Common myeloid progenitor, CD34-positive (primary cell): Measurements from ENCODE around the gene EIF1.

Source experiments
- CTCF ChIA-PET: fragments of 350-600 bp; sonication (Branson Sonifier 250); formaldehyde crosslinking; loops from one replicate; lab custom pipeline; 2021; ENCODE audit warnings: antibody characterized with exemption; lab: Charles Lee
- POLR2A ChIA-PET: fragments of 350-600 bp; sonication (Branson Sonifier 250); formaldehyde crosslinking; loops from one replicate; lab custom pipeline; 2021; ENCODE audit warnings: antibody characterized with exemption; lab: Charles Lee
- DNase-seq, 3 donors: peaks; one replicate each; pipeline versions ENCODE4 v3.0.0 to v3.0.0-alpha.2; 2013
- H3K27ac ChIP-seq, 2 experiments: 1 replicate in 1 of 2; 2 replicates in 1 of 2; pipeline ENCODE4 v1.7.0; 2013; ENCODE audit warnings: inconsistent platforms in 2 of 2, low read length in 2 of 2, mild to moderate bottlenecking in 2 of 2, low read depth in 1 of 2, moderate library complexity in 1 of 2; ENCODE audit not compliant: severe bottlenecking in 2 of 2, insufficient read depth in 1 of 2, poor library complexity in 1 of 2
- H3K27me3 ChIP-seq, 5 experiments: replicated peaks in 2 of 5; 1 replicate in 3 of 5; 2 replicates in 2 of 5; pipeline versions ENCODE4 v1.6.1 to v1.7.0; 2013; ENCODE audit warnings: low read length in 4 of 5, mild to moderate bottlenecking in 2 of 5, moderate library complexity in 2 of 5, inconsistent platforms in 1 of 5; ENCODE audit not compliant: insufficient read depth in 5 of 5, control insufficient read depth in 4 of 5
- H3K36me3 ChIP-seq, 4 experiments: 1 replicate in 2 of 4; 2 replicates in 2 of 4; pipeline versions ENCODE4 v1.6.1 to v1.7.0; 2013; ENCODE audit warnings: low read length in 3 of 4, control low read depth in 1 of 4, mild to moderate bottlenecking in 1 of 4; ENCODE audit not compliant: control insufficient read depth in 4 of 4, insufficient read depth in 4 of 4
- H3K4me1 ChIP-seq, 4 experiments: 1 replicate in 3 of 4; 2 replicates in 1 of 4; pipeline versions ENCODE4 v1.6.1 to v1.7.1; 2013; ENCODE audit warnings: low read length in 3 of 4, mild to moderate bottlenecking in 3 of 4, control low read depth in 1 of 4, inconsistent platforms in 1 of 4, moderate library complexity in 1 of 4; ENCODE audit not compliant: control insufficient read depth in 4 of 4, insufficient read depth in 4 of 4; ENCODE audit errors: control extremely low read depth in 1 of 4
- H3K4me3 ChIP-seq, 7 experiments: 1 replicate in 4 of 7; 2 replicates in 3 of 7; pipeline versions ENCODE4 v1.5.1 to v1.7.0; 2013; ENCODE audit warnings: mild to moderate bottlenecking in 7 of 7, low read length in 6 of 7, moderate library complexity in 6 of 7, inconsistent platforms in 2 of 7, low read depth in 2 of 7, control low read depth in 1 of 7; ENCODE audit not compliant: insufficient read depth in 4 of 7, control insufficient read depth in 1 of 7; ENCODE audit errors: extremely low read depth in 1 of 7
- H3K9me3 ChIP-seq, 5 experiments: 1 replicate in 4 of 5; 2 replicates in 1 of 5; pipeline versions ENCODE4 v1.6.1 to v1.7.1; 2013; ENCODE audit warnings: low read length in 4 of 5, mild to moderate bottlenecking in 2 of 5, inconsistent platforms in 1 of 5, low read depth in 1 of 5, moderate library complexity in 1 of 5; ENCODE audit not compliant: control insufficient read depth in 4 of 5, insufficient read depth in 2 of 5; ENCODE audit errors: control extremely low read depth in 1 of 5
- whole genome bisulfite sequencing: methylation state at CpG from one replicate; pipeline ENCODE4 v1.1.5; 2013; ENCODE audit not compliant: insufficient coverage; 5-methylcytosine and 5-hydroxymethylcytosine counted together

Gene EIF1

DNA sequence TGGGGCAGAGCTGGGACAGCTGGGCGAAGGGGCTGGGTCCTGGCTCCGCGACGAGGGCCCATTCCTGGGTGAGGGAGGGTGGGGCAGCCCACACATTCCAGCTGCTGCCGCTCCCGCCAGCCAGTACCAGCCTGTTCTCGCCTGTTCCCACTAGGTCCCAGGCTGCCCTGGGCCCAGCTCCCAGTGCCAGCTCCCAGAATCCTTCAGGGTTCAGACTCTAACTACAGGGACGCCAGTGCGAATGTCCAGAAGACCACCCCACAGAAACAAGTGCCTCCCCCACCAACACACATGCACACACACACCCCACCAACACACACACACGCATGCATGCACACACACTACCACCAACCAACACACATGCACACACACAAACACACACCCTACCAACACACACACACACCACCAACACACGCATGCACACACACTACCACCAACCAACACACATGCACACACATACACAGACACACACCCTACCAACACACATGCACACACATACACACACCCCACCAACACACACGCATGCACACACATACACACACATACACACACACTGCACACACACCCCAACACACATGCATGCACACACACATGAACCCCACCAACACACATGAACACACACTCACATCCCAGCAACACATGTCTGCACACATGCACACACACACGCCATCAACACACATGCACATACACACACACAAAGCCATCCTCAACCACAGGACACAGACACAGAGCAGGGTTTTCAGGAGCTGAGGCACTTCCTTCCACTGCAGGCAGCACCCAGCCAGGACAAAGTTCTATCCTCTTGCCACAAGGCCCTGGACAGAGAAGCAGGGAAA, 36.8 kb upstream of the EIF1 start:
- 100% methylated on average over 4 of the region's 13 CpGs for WGBS
- Histone ChIP-seq H3K4me1 (peaks cover 0 to 17% (median 14%) of the 10 kb centered on the region in 4 experiments), H3K27ac (no peak overlapping the region), H3K27me3 (no peaks in the 10 kb centered on the region), H3K9me3 (no peaks in the 10 kb centered on the region), H3K4me3 (no peak overlapping the region), H3K36me3 (no peaks in the 10 kb centered on the region)
- DNase-seq = no peak
- POLR2A ChIA-PET = no interaction called here
- CTCF ChIA-PET = interaction anchor here (7.8 to 10.7 kb wide), 2 partner anchors 13 to 101 kb away, joined by 98 to 239 read pairs; no protein-coding TSS in a partner anchor

DNA sequence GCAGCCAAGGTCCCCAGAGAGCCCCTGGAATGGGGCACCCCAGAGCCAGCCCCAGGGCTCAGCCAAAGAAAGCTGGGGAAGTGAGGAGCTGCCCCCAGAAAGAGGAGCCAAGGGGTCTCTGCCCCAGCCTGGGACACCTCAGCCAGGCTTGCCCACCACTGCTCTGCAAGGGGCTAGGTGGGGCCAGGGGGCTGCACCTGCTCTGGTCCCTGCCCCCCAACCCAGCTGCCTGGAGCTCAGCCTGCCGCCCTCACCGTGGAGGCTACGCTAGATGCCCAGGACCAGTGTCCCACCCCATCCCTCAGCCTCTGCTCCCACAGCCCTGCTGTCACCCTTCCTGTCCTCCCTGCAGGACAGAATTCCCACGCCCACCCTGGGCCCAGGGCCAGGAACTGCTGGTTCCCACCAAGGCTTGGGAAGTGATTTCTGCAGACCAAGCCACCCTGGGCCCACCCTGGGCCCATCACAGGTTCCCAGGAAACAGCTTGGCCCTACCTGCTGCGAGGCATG, 36.2 kb upstream of the EIF1 start:
- H3K4me3 ChIP-seq = no peak overlapping the region
- H3K36me3 ChIP-seq = no peaks in the 10 kb centered on the region
- H3K4me1 ChIP-seq = peaks cover 0 to 19% (median 18%) of the 10 kb centered on the region in 4 experiments
- no peak overlapping the region for H3K27ac ChIP-seq
- ChIA-PET CTCF (interaction anchor here (1.0 to 10.7 kb wide), 3 partner anchors 12 to 801 kb away, joined by 4 to 239 read pairs (median 98); no protein-coding TSS in a partner anchor), POLR2A (no interaction called here)
- no peaks in the 10 kb centered on the region for H3K9me3 ChIP-seq
- 92% methylated on average over 4 of the region's 5 CpGs for WGBS
- no peak for DNase-seq
- H3K27me3 ChIP-seq = no peaks in the 10 kb centered on the region

DNA sequence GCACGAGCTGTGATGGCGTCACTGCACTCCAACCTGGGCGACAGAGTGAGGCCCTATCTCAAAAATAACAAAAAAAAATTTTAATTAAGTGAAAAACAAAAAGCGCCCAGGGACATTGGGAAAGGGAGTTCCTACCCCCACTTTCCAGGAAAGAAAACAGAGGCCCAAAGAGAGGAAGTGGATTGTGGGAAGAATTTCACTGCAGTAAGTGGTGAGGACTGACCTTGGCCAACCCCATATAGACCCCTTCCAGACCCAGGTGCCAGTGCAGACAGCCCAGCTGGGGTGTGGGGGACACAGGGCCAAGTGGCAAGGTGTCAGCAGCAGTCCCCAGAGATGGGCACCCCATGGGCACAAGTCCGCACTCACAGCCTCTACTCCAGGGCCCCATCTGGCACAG, 35.3 kb upstream of the EIF1 start:
- WGBS = no CpG with 5 or more reads among the region's 5 CpGs
- no peaks in the 10 kb centered on the region for H3K27me3 ChIP-seq
- H3K27ac ChIP-seq = no peak overlapping the region
- ChIA-PET POLR2A (no interaction called here), CTCF (interaction anchor here (0.7 to 10.7 kb wide), 4 partner anchors 12 to 801 kb away, joined by 3 to 239 read pairs (median 51); no protein-coding TSS in a partner anchor)
- no peaks in the 10 kb centered on the region for H3K9me3 ChIP-seq
- no peaks in the 10 kb centered on the region for H3K36me3 ChIP-seq
- peaks cover 0 to 17% (median 15%) of the 10 kb centered on the region in 4 experiments for H3K4me1 ChIP-seq
- H3K4me3 ChIP-seq = no peak overlapping the region
- DNase-seq = no peak

DNA sequence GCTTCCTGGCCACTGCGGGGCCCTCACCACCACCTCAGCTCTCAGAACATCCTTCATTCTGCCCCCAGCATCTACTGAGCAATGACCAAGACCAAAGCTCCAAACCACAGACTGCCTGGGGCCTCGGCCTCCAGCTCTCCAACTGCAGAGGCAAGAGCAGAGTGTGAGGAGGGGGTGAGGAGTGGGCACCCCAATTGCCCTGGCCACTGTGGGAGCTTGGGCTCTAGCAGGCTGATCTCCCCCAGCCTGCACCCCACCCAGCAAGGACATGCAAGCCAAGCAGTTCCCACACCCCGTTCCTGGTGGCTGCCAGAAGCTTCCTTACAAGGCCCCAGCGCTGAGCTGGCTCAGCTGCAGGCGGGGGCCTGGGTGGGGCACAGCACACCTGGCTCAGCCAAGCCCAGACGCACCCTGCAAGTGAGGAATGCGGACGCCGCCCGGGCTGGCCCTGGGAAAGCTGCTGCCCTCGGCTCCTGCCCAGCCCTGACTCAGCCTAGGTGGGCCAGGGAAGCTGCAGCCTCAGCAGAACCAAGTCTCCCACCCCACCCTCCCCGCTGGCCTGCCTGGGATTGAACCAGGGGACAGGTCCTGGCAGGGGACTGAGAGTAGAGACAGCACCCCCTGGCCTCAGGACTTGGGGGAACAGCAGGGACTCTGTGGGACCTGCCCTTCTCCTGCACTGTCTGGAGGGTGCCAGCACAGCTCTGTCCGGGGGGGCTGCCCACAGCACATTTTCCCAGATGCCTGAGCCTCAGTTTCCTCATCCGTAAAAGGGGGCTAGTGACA, 34.6 kb upstream of the EIF1 start:
- no peak for DNase-seq
- 96% methylated on average over 11 of the region's 14 CpGs for WGBS
- H3K27ac ChIP-seq = no peak overlapping the region

DNA sequence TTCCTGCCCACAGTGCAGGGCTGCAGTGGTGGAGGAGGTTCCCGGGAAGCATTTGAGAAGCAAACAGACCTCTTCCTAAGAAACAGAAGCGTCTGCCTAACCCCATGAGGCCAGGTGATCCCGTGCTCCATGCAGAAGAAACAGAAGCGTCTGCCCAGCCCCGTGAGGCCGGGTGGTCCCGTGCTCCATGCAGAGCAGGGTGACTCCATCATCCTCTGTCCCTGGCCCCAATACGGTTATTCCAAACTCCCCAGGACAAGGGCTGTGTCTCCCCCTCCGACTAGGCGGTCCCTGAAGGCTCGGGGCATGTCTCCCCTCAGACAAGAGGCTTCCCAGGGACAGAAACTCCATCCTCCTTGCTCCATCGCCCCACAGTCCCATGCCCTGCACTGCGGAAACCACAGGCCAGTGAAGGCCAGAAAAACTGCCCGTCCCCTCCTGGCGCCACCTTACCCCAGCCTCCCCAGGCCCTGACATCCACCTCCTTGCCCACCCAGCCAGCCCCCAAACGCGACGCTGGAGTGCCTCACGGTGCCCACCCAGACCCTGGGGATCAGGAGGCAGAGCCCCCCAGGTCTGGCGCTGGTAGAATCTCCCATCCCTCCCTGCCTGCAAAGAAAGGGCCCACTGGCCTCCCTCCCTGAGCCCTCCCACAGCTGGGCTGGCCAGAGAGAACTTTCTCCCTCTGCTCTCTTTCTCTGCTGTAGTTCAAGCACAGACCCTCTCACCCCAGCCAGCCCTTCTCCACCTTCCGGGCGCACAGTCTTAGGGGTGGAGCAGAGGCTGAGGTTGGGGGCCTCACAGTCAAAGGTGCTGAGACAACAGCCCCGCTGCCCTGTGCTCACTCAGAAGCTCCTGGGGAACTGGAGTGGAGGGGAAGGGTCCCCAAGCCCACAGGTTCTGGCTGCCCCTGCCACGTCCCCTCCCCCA, 33.7 kb upstream of the EIF1 start:
- 98% methylated on average over 18 of the region's 24 CpGs for WGBS
- no peaks in the 10 kb centered on the region for H3K27me3 ChIP-seq
- no peak for DNase-seq
- no peak overlapping the region for H3K27ac ChIP-seq
- no peaks in the 10 kb centered on the region for H3K9me3 ChIP-seq
- H3K4me3 ChIP-seq = no peak overlapping the region
- ChIA-PET POLR2A (no interaction called here), CTCF (interaction anchor here (1.1 to 10.7 kb wide), 3 partner anchors 10 to 105 kb away, joined by 3 to 239 read pairs (median 98); no protein-coding TSS in a partner anchor)
- H3K36me3 ChIP-seq = no peaks in the 10 kb centered on the region
- peaks cover 0 to 20% (median 11%) of the 10 kb centered on the region in 4 experiments for H3K4me1 ChIP-seq

More for the DNA sequence above, 34.6 kb upstream of the EIF1 start:
- ChIA-PET POLR2A (no interaction called here), CTCF (interaction anchor here (7.8 to 10.7 kb wide), 2 partner anchors 11 to 104 kb away, joined by 98 to 239 read pairs; no protein-coding TSS in a partner anchor)
- Histone ChIP-seq H3K4me3 (no peak overlapping the region), H3K9me3 (no peaks in the 10 kb centered on the region), H3K27me3 (no peaks in the 10 kb centered on the region), H3K36me3 (no peaks in the 10 kb centered on the region), H3K4me1 (peaks cover 0 to 19% (median 11%) of the 10 kb centered on the region in 4 experiments)

DNA sequence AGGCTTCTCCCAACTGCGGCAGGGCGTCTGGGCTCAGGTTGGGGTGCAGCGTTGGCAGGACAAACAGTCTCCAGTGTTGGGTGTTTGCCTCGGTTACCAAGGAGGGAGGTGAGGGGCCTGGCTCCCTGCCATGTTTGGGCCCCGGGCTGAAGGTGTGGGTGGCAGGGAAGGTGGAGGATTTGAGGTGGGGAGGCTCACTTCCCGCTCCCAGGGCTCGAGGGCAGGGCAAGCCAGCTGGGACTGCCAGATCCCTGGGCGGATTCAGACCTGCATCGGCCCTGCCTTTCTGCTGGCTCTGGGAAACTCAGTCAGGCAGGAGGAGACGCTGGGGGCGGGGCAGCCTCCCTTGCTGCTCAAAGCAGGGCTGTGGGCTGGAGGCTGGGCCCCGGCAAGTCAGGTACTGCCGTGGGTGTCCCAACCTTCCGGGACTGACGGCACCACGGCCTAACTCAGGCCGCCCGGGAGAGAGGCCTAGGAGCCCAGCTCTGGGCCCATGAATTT, 33.0 kb upstream of the EIF1 start:
- Histone ChIP-seq H3K36me3 (no peaks in the 10 kb centered on the region), H3K4me3 (no peak overlapping the region), H3K4me1 (peaks cover 0 to 20% (median 11%) of the 10 kb centered on the region in 4 experiments), H3K27me3 (no peaks in the 10 kb centered on the region), H3K27ac (no peak overlapping the region), H3K9me3 (no peaks in the 10 kb centered on the region)
- 85% methylated on average over 13 of the region's 18 CpGs for WGBS
- POLR2A ChIA-PET = no interaction called here
- CTCF ChIA-PET = interaction anchor here (1.1 kb wide), 1 partner anchor 12 kb away, joined by 3 read pairs; no protein-coding TSS in a partner anchor
- DNase-seq = no peak
